ENCODE results near the gene PBX3.

The PBX3 gene

GRCh38 chr9:125759764-125760129 lies 12.6 kb downstream of the PBX3 start:
- H3K4me3 ChIP-seq (ENCODE audit: low read depth, low read length) = no peak overlapping the region
- DNase-seq (ENCODE audit: low read depth) = no peak
- no peak for TF ChIP-seq CTCF (IDR thresholded peaks at IDR 0.05; ENCODE audit: insufficient read depth, low read depth, low read length, missing control alignments)

GRCh38 chr9:125760537-125760936 lies 13.4 kb downstream of the PBX3 start:
- no peak overlapping the region for H3K4me3 ChIP-seq (ENCODE audit: low read depth, low read length)
- TF ChIP-seq CTCF (IDR thresholded peaks at IDR 0.05; ENCODE audit: insufficient read depth, low read depth, low read length, missing control alignments) = no peak
- no peak for DNase-seq (ENCODE audit: low read depth)

GRCh38 chr9:125761676-125762450 lies 14.7 kb downstream of the PBX3 start:
- H3K4me3 ChIP-seq (ENCODE audit: low read depth, low read length) = no peak overlapping the region
- TF ChIP-seq CTCF (IDR thresholded peaks at IDR 0.05; ENCODE audit: insufficient read depth, low read depth, low read length, missing control alignments) = no peak
- no peak for DNase-seq (ENCODE audit: low read depth)

DNA sequence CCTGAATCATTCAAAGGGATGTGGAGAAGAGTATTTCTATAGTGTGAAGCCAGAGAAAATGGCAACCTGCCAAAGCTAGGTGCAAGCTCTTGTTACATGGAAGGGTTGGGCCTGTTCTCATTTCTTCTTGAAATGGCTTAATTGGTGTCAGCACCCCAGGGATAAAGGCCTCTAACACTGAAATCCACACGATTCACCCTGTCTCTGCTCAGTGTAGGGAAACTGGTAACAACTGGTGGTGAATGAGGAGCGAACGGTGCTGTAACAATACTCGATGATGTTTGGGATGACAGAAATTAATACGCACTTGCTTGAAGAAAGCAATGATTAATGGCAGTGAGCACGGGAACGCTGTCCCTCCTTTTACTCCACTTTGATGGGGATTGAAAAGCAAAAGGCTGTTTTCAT lies 16.2 kb downstream of the PBX3 start:
- no peak for DNase-seq (ENCODE audit: low read depth)
- H3K4me3 ChIP-seq (ENCODE audit: low read depth, low read length) = no peak overlapping the region
- no peak for TF ChIP-seq CTCF (IDR thresholded peaks at IDR 0.05; ENCODE audit: insufficient read depth, low read depth, low read length, missing control alignments)

DNA sequence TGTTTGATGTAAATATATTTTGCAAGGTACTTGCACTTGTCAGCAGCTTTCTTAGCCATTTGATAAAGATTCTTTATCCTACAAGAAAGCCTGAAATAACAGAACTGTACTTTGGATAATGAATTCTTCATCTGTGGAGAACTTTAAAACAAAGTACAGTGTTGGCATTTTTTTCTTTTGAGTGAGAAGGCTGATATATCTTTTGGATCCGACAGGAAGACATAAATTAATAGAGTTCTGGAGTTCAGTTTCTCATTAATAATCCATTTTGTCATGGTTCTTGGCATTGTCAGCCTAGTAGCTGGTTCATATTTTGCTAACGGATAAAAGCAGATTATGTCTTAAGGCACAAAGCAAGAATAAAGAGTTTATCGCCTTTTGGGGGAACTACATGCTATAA lies 17.0 kb downstream of the PBX3 start:
- no peak overlapping the region for H3K4me3 ChIP-seq (ENCODE audit: low read depth, low read length)
- no peak for TF ChIP-seq CTCF (IDR thresholded peaks at IDR 0.05; ENCODE audit: insufficient read depth, low read depth, low read length, missing control alignments)
- no peak for DNase-seq (ENCODE audit: low read depth)

GRCh38 chr9:125766468-125767221 lies 19.5 kb downstream of the PBX3 start:
- TF ChIP-seq CTCF (IDR thresholded peaks at IDR 0.05; ENCODE audit: insufficient read depth, low read depth, low read length, missing control alignments) = no peak
- no peak overlapping the region for H3K4me3 ChIP-seq (ENCODE audit: low read depth, low read length)
- DNase-seq (ENCODE audit: low read depth) = no peak
